ENCODE results near the gene DCAF8.

Gene DCAF8

GRCh38 chr1:160257411-160258015 lies 4.8 kb downstream of the DCAF8 start:
- H3K4me1 ChIP-seq (ENCODE audit: insufficient read depth, poor library complexity, severe bottlenecking), result peaks cover 25% of the 10 kb centered on the region
- no peak overlapping the region for H3K4me3 ChIP-seq (ENCODE audit: severe bottlenecking)
- no peak overlapping the region for H3K27ac ChIP-seq (ENCODE audit: poor library complexity, severe bottlenecking)
- DNase-seq (ENCODE audit: low spot score) (no peak), ATAC-seq (ENCODE audit: low read depth) (no peak)
- peaks cover 28% of the 10 kb centered on the region for H3K36me3 ChIP-seq (ENCODE audit: low read depth)
- H3K9me3 ChIP-seq (ENCODE audit: severe bottlenecking), result no peaks in the 10 kb centered on the region
- no peak for TF ChIP-seq CTCF (IDR thresholded peaks at IDR 0.05; ENCODE audit: poor library complexity, severe bottlenecking)
- no peaks in the 10 kb centered on the region for H3K27me3 ChIP-seq (ENCODE audit: insufficient read depth, poor library complexity, severe bottlenecking)

GRCh38 chr1:160256396-160257046 lies 5.8 kb downstream of the DCAF8 start:
- no peak overlapping the region for H3K27ac ChIP-seq (ENCODE audit: poor library complexity, severe bottlenecking)
- no peaks in the 10 kb centered on the region for H3K9me3 ChIP-seq (ENCODE audit: severe bottlenecking)

GRCh38 chr1:160255781-160256300 lies 6.5 kb downstream of the DCAF8 start:
- ATAC-seq (ENCODE audit: low read depth) (no peak), DNase-seq (ENCODE audit: low spot score) (no peak)
- no peak for TF ChIP-seq CTCF (IDR thresholded peaks at IDR 0.05; ENCODE audit: poor library complexity, severe bottlenecking)
- no peak overlapping the region for H3K27ac ChIP-seq (ENCODE audit: poor library complexity, severe bottlenecking)
- H3K4me3 ChIP-seq (ENCODE audit: severe bottlenecking), result no peak overlapping the region
- H3K9me3 ChIP-seq (ENCODE audit: severe bottlenecking), result no peaks in the 10 kb centered on the region
- H3K36me3 ChIP-seq (ENCODE audit: low read depth), result peaks cover 33% of the 10 kb centered on the region
- peaks cover 19% of the 10 kb centered on the region for H3K4me1 ChIP-seq (ENCODE audit: insufficient read depth, poor library complexity, severe bottlenecking)
- no peaks in the 10 kb centered on the region for H3K27me3 ChIP-seq (ENCODE audit: insufficient read depth, poor library complexity, severe bottlenecking)

More at GRCh38 chr1:160256396-160257046, 5.8 kb downstream of the DCAF8 start:
- DNase-seq (ENCODE audit: low spot score), result no peak
- peak; percentile 69 for ATAC-seq (ENCODE audit: low read depth)
- H3K36me3 ChIP-seq (ENCODE audit: low read depth), result peaks cover 32% of the 10 kb centered on the region
- no peak overlapping the region for H3K4me3 ChIP-seq (ENCODE audit: severe bottlenecking)
- no peaks in the 10 kb centered on the region for H3K27me3 ChIP-seq (ENCODE audit: insufficient read depth, poor library complexity, severe bottlenecking)
- no peak for TF ChIP-seq CTCF (IDR thresholded peaks at IDR 0.05; ENCODE audit: poor library complexity, severe bottlenecking)
- peaks cover 25% of the 10 kb centered on the region for H3K4me1 ChIP-seq (ENCODE audit: insufficient read depth, poor library complexity, severe bottlenecking)

- no peaks in the 10 kb centered on the region for H3K27me3 ChIP-seq (ENCODE audit: insufficient read depth, poor library complexity, severe bottlenecking)
- no peaks in the 10 kb centered on the region for H3K9me3 ChIP-seq (ENCODE audit: severe bottlenecking)
- no peak overlapping the region for H3K27ac ChIP-seq (ENCODE audit: poor library complexity, severe bottlenecking)
- no peak overlapping the region for H3K4me3 ChIP-seq (ENCODE audit: severe bottlenecking)
- H3K36me3 ChIP-seq (ENCODE audit: low read depth), result peaks cover 35% of the 10 kb centered on the region
- DNase-seq (ENCODE audit: low spot score) (no peak), ATAC-seq (ENCODE audit: low read depth) (peak; percentile 84)
- H3K4me1 ChIP-seq (ENCODE audit: insufficient read depth, poor library complexity, severe bottlenecking), result peaks cover 8% of the 10 kb centered on the region
- peak; percentile 81 for TF ChIP-seq CTCF (IDR thresholded peaks at IDR 0.05; ENCODE audit: poor library complexity, severe bottlenecking)
These were observed 10.4 kb downstream of the DCAF8 start for GRCh38 chr1:160251687-160252526.
